Heart right ventricle (tissue), 16 donors: ENCODE results near the gene COL16A1. TPM values are rescaled to one million over a fixed set of nuclear protein-coding genes. Genes with fewer than 3 reads are reported as not detected.

ENCODE experiments used
- ATAC-seq, 8 donors: fragments of 200-7000 bp; cut with Tn5 transposase; one replicate each; pipeline ENCODE4 v1.9.1; 2020; ENCODE audit warnings: mild to moderate bottlenecking in 8 of 8, moderate library complexity in 8 of 8, moderate number of reproducible peaks in 1 of 8
- DNase-seq, 2 donors: peaks; one replicate each; pipeline ENCODE4 v3.0.0-alpha.2; 2020
- H3K27ac ChIP-seq, 10 donors: fragments of 200-600 bp; sonication (generic) in 2 of 10; one replicate each; pipeline versions ENCODE4 v1.5.0 to v1.8.0; 2020 to 2022; ENCODE audit warnings: mild to moderate bottlenecking in 3 of 10
- H3K27me3 ChIP-seq, 7 donors: fragments of 200-600 bp; one replicate each; pipeline ENCODE4 v1.8.0; 2021 to 2022; ENCODE audit warnings: mild to moderate bottlenecking in 2 of 7
- H3K36me3 ChIP-seq, 9 donors: fragments of 200-600 bp; sonication (generic) in 1 of 9; one replicate each; pipeline versions ENCODE4 v1.5.0 to v1.8.0; 2020 to 2022; ENCODE audit warnings: mild to moderate bottlenecking in 2 of 9
- H3K4me1 ChIP-seq, 9 donors: fragments of 200-600 bp; sonication (generic) in 1 of 9; one replicate each; pipeline versions ENCODE4 v1.5.0 to v1.8.0; 2020 to 2022; ENCODE audit warnings: mild to moderate bottlenecking in 4 of 9
- H3K4me3 ChIP-seq, 10 donors: fragments of 200-600 bp; sonication (generic) in 2 of 10; one replicate each; pipeline versions ENCODE4 v1.5.0 to v1.8.0; 2020 to 2022; ENCODE audit warnings: mild to moderate bottlenecking in 7 of 10, moderate library complexity in 2 of 10
- H3K9me3 ChIP-seq, 11 donors: fragments of 200-600 bp in 10 of 11; sonication (generic) in 2 of 11; one replicate each; pipeline versions ENCODE4 v1.5.0 to v1.8.0; 2013 to 2022; ENCODE audit warnings: mild to moderate bottlenecking in 2 of 11, control low read depth in 1 of 11, moderate library complexity in 1 of 11
- CTCF ChIP-seq, 9 donors: fragments of 200-600 bp; sonication (generic) in 2 of 9; IDR thresholded peaks; one replicate each; pipeline versions ENCODE4 v1.5.0 to v1.8.0; 2021 to 2022; ENCODE audit warnings: antibody characterized with exemption in 9 of 9, mild to moderate bottlenecking in 5 of 9, moderate library complexity in 1 of 9
- WGBS, 2 donors: extraction: QIAGEN DNeasy Blood & Tissue Kit; methylation state at CpG; one replicate each; pipeline ENCODE4 v1.1.7; 2013; ENCODE audit warnings: inconsistent platforms in 1 of 2; 5-methylcytosine and 5-hydroxymethylcytosine counted together
- intact Hi-C, 10 donors: fragments of 100-400 bp; cut with DNase I; formaldehyde crosslinking; loops; one replicate each; pipeline versions ENCODE4 v1.11.1 to v1.14.2; 2022
- polyA plus RNA-seq, 2 donors: library from polyadenylated mRNA; stranded (reverse); fragments of 200-250 nt; gene quantifications; one replicate each; pipeline ENCODE4 v1.2.3, GENCODE V29; 2013
- total RNA-seq, 10 donors: library from RNA; stranded (reverse); fragmentation: NEBNext Ultra II Directional in 3 of 10; extraction: Animal tissue kit (Norgen Biotek cat#: 25700) in 3 of 10; gene quantifications; one replicate each; pipeline versions ENCODE4 v1.2.1 to v1.2.4, GENCODE V29; 2021 to 2023
- donor health status: Arrhythmogenic right ventricular cardiomyopathy.
- donor health status: ischemic (EF 13 %, LVEDD 7.1; RV severe dilation, severe dysfunction).
- donor health status: healthy with polysubstance abuse.
- donor health status: DM: no; HTN: yes; CAD: no.
- donor health status: DM: no; HTN: no; CAD: no.
- donor health status: ischemic (EF 25% LVEDD 6.9; RV normal size, moderate dysfunction).
- donor health status: ischemic (EF 25% LVEDD 5.7; RV mildly dilated, moderate dysfunction).
- donor health status: healthy.
- donor health status: DM: yes; HTN: yes; CAD: no.
- donor health status: Ischemic cardiomyopathy.
- donor health status: ischemic (EF 35%, LVEDD 5.7; RV mildly dilated, moderate dysfunction).
- donor health status: nonischemic (EF 11% LVEDD 7.7; RV severe dilation, severe dysfunction).
- donor health status: DM: yes; HTN: yes; CAD: no.
- donor health status: PGD.
- donor health status: ischemic (EF 29% LVEDD 5.4; RV normal size, mild dysfunction).
- donor health status: nonischemic (EF 23%, LVEDD 6.1; RV moderate dilation, normal function).

Gene COL16A1
- total and polyA plus RNA-seq, 12 donors, result 7.4 to 35.3 (median 16.6) TPM

GRCh38 chr1:31677401-31677800 is 26.4 kb downstream of the COL16A1 start:
- Histone ChIP-seq H3K36me3 (peaks cover 0 to 21% (median 0%) of the 10 kb centered on the region in 9 donors), H3K9me3 (no peaks in the 10 kb centered on the region), H3K4me1 (peaks cover 10 to 38% (median 25%) of the 10 kb centered on the region in 9 donors), H3K27ac (no peak overlapping the region), H3K4me3 (no peak overlapping the region), H3K27me3 (no peaks in the 10 kb centered on the region)
- intact Hi-C loops, result no loop called here
- ATAC-seq (no peak), DNase-seq (no peak)
- no peak for TF ChIP-seq CTCF (IDR thresholded peaks at IDR 0.05)
- 78 to 89% methylated on average over 3 of the region's 3 CpGs for WGBS, 2 donors

DNA sequence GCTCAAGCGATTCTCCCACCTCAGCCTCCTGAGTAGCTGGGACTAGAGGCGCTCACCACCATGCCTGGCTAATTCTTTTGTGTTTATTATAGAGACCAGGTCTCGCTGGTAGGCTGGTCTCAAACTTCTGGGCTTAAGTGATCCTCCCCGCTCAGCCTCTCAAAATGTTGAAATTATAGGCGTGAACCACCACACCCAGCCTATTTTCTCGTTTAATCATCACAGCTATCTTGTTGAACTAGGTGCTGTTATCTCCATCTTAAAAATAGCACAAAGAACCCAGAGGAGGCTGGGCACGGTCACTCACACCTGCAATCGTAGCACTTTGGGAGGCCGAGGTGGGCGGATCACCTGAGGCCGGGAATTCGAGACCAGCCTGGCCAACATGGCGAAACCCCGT is 28.1 kb downstream of the COL16A1 start:
- H3K36me3 ChIP-seq, result peaks cover 0 to 6% (median 0%) of the 10 kb centered on the region in 9 donors
- WGBS, 2 donors, result 55 to 72% methylated on average over 14 of the region's 14 CpGs
- no peaks in the 10 kb centered on the region for H3K9me3 ChIP-seq
- DNase-seq, result no peak
- TF ChIP-seq CTCF (IDR thresholded peaks at IDR 0.05), result no peak
- H3K4me1 ChIP-seq, result peaks cover 15 to 55% (median 39%) of the 10 kb centered on the region in 9 donors
- no peak for ATAC-seq
- H3K27me3 ChIP-seq, result peaks cover 0 to 1% (median 0%) of the 10 kb centered on the region in 7 donors
- no peak overlapping the region for H3K4me3 ChIP-seq
- peak overlapping the region in 6 of 10 donors; percentile 8 to 85 (median 52) for H3K27ac ChIP-seq
- intact Hi-C loops, result no loop called here

DNA sequence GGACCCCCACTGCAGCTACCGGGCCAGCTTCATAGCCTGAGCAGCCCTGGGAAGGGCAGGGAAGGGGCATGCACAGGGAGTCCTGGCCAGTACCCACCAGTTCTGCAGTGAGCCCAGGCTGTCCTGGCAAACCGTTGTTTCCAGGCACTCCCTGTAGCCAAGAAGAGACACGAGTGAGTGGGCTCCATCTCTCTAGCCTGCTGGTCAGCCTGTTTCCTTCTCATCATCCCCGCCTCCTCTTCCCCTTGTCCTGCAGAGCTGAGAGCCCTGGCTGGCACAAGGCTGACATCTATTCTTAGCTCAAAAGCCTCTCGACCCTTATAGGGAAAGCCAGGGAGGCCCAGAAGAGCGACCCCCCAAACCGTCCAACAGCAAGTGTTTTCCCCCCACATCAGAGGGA is 28.7 kb downstream of the COL16A1 start:
- Histone ChIP-seq H3K4me1 (peaks cover 19 to 61% (median 45%) of the 10 kb centered on the region in 9 donors), H3K9me3 (no peaks in the 10 kb centered on the region), H3K36me3 (peaks cover 0 to 1% (median 0%) of the 10 kb centered on the region in 9 donors), H3K4me3 (peak overlapping the region in 2 of 10 donors; percentile 10 to 14), H3K27me3 (peaks cover 0 to 6% (median 0%) of the 10 kb centered on the region in 7 donors), H3K27ac (peak overlapping the region in 6 of 10 donors; percentile 8 to 85 (median 52))
- intact Hi-C loops, result no loop called here
- WGBS, 2 donors, result 39 to 50% methylated on average over 7 of the region's 7 CpGs
- TF ChIP-seq CTCF (IDR thresholded peaks at IDR 0.05), result no peak
- ATAC-seq (peak; percentile 39 to 81 (median 66)), DNase-seq (peak in 1 of 2 donors; percentile 49)

GRCh38 chr1:31674626-31675025 is 29.2 kb downstream of the COL16A1 start:
- peak overlapping the region in 6 of 10 donors; percentile 8 to 85 (median 52) for H3K27ac ChIP-seq
- intact Hi-C loops, result loop anchor here in 1 of 10 donors (5.0 kb wide), 1 partner anchor 38 kb away; no protein-coding TSS in a partner anchor

More at GRCh38 chr1:31674626-31675025, 29.2 kb downstream of the COL16A1 start:
- Histone ChIP-seq H3K4me3 (peak overlapping the region in 2 of 10 donors; percentile 10 to 14), H3K36me3 (no peaks in the 10 kb centered on the region), H3K9me3 (no peaks in the 10 kb centered on the region), H3K27me3 (peaks cover 0 to 10% (median 0%) of the 10 kb centered on the region in 7 donors), H3K4me1 (peaks cover 24 to 66% (median 50%) of the 10 kb centered on the region in 9 donors)
- no peak for DNase-seq
- WGBS, 2 donors, result 67 to 76% methylated on average over 8 of the region's 8 CpGs
- TF ChIP-seq CTCF (IDR thresholded peaks at IDR 0.05), result no peak
- ATAC-seq, result no peak
